Right lobe of liver (tissue), 4 donors: Measurements from ENCODE around the gene HTD2.
"Not testable (repeated sequence)": the region's sequence is repeated elsewhere in the genome, so short reads cannot be mapped to it uniquely, and the experiment has no call there.

Experiments
- POLR2A ChIP-seq: fragments of 450-650 bp; IDR thresholded peaks from one replicate; pipeline ENCODE4 v1.6.1; 2017; ENCODE audit warnings: antibody characterized with exemption, mild to moderate bottlenecking
- TF ChIP-seq, protein P1 (sequence below), 4 donors: fragments of 200-600 bp in 3 of 4; fragments of 450-650 bp in 1 of 4; IDR thresholded peaks; one replicate each; pipeline versions ENCODE4 v1.5.1 to v1.8.0; 2016 to 2022; ENCODE audit warnings: antibody characterized with exemption in 4 of 4, mild to moderate bottlenecking in 2 of 4
- donor health status: DM: no; HTN: no; CAD: no.
- donor health status: DM: no; HTN: no; CAD: no.
- donor health status: DM: no; HTN: yes; CAD: no.

DNA sequence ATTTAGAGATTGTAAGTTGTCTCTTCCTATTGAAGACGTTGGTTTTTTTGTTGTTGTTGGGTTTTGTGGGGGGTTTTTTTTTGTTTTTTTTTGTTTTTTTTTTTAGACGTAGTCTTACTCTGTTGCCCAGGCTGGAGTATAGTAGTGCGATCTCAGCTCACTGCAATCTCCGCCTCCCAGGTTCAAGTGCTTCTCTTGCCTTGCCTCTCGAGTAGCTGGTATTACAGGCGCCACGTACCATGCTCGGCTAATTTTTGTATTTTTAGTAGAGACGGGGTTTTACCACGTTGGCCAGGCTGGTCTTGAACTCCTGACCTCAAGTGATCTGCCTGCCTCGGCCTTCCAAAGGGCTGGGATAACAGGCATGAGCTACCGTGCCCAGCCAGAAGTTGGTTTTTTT is 32.8 kb downstream of the HTD2 start:
- TF ChIP-seq, protein P1, sequence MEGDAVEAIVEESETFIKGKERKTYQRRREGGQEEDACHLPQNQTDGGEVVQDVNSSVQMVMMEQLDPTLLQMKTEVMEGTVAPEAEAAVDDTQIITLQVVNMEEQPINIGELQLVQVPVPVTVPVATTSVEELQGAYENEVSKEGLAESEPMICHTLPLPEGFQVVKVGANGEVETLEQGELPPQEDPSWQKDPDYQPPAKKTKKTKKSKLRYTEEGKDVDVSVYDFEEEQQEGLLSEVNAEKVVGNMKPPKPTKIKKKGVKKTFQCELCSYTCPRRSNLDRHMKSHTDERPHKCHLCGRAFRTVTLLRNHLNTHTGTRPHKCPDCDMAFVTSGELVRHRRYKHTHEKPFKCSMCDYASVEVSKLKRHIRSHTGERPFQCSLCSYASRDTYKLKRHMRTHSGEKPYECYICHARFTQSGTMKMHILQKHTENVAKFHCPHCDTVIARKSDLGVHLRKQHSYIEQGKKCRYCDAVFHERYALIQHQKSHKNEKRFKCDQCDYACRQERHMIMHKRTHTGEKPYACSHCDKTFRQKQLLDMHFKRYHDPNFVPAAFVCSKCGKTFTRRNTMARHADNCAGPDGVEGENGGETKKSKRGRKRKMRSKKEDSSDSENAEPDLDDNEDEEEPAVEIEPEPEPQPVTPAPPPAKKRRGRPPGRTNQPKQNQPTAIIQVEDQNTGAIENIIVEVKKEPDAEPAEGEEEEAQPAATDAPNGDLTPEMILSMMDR (IDR thresholded peaks at IDR 0.05) = not testable (repeated sequence)
- not testable (repeated sequence) for TF ChIP-seq POLR2A
